ENCODE data around the gene SATL1.

DNA sequence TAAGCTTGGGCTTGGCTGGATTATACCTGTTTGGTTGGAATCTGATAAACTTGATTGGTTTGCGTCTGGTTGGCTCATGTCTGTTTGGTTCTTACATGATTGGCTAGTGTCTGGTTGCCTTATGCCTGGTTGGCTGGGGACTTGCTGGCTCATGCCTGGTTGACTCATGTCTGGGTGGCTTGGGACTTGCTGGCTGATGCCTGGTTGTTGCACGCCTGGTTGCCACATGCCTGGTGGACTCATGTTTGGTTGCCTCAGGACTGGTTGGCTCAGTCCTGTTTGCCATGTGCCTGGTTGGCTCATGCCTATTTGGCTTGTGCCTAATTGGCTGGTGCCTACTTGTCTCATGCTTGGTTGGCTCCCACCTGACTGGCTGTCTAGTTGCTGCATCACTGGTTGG is 135.4 kb downstream of the SATL1 start:
- no peak for TF ChIP-seq GATA2 (IDR thresholded peaks at IDR 0.05; ENCODE audit: low read depth, low read length)
- no peak for TF ChIP-seq GATA3 (IDR thresholded peaks at IDR 0.05; ENCODE audit: low read depth, low read length)

All from SH-SY5Y (cell line).